CD4-positive, CD25-positive, alpha-beta regulatory T cell (primary cell): Measurements from ENCODE around the gene RASGRF1. TPM values are rescaled to one million over a fixed set of nuclear protein-coding genes. Genes with fewer than 3 reads are reported as not detected.

Source experiments
- ATAC-seq, 2 donors: fragments of 150-1000 bp; cut with Tn5 transposase; one replicate each; pipeline ENCODE4 v1.10.0; 2021; ENCODE audit warnings: low read depth in 2 of 2, moderate number of reproducible peaks in 2 of 2, moderate library complexity in 1 of 2
- DNase-seq, 3 donors: peaks; one replicate each; pipeline versions ENCODE4 v3.0.0 to v3.0.0-alpha.2; 2012 to 2022; ENCODE audit warnings: mixed read lengths in 1 of 3
- H3K27ac ChIP-seq: one replicate; pipeline ENCODE4 v1.7.0; 2013; ENCODE audit warnings: mild to moderate bottlenecking, low read length; ENCODE audit not compliant: insufficient read depth, poor library complexity, severe bottlenecking
- H3K27me3 ChIP-seq: one replicate; pipeline ENCODE4 v1.7.0; 2013; ENCODE audit warnings: low read length; ENCODE audit not compliant: control insufficient read depth, insufficient read depth
- H3K36me3 ChIP-seq: one replicate; pipeline ENCODE4 v1.7.0; 2013; ENCODE audit warnings: mild to moderate bottlenecking, low read length, moderate library complexity; ENCODE audit not compliant: control insufficient read depth, insufficient read depth
- H3K4me1 ChIP-seq: 2 replicates; pipeline ENCODE4 v1.7.0; 2013; ENCODE audit warnings: mild to moderate bottlenecking, low read length; ENCODE audit not compliant: insufficient read depth, control insufficient read depth, poor library complexity, severe bottlenecking
- H3K4me3 ChIP-seq: one replicate; pipeline ENCODE4 v1.7.0; 2013; ENCODE audit warnings: low read depth, mild to moderate bottlenecking, low read length, moderate library complexity
- H3K9me3 ChIP-seq, 2 experiments: 1 replicate in 1 of 2; 2 replicates in 1 of 2; pipeline ENCODE4 v1.7.0; 2013; ENCODE audit warnings: low read length in 2 of 2, mild to moderate bottlenecking in 1 of 2, moderate library complexity in 1 of 2; ENCODE audit not compliant: control insufficient read depth in 2 of 2
- H3K27ac Mint-ChIP-seq, 3 donors: one replicate each; pipeline ENCODE4 v1.8.0; 2020 to 2022; ENCODE audit warnings: mild to moderate bottlenecking in 3 of 3, mixed read lengths in 3 of 3, moderate library complexity in 2 of 3
- H3K27me3 Mint-ChIP-seq: one replicate; pipeline ENCODE4 v1.8.0; 2022; ENCODE audit warnings: mild to moderate bottlenecking, mixed read lengths
- H3K36me3 Mint-ChIP-seq: one replicate; pipeline ENCODE4 v1.8.0; 2020; ENCODE audit warnings: mixed read lengths
- H3K4me1 Mint-ChIP-seq, 4 donors: one replicate each; pipeline ENCODE4 v1.8.0; 2020 to 2022; ENCODE audit warnings: mixed read lengths in 4 of 4, mild to moderate bottlenecking in 1 of 4
- H3K4me3 Mint-ChIP-seq, 4 donors: one replicate each; pipeline ENCODE4 v1.8.0; 2020 to 2022; ENCODE audit warnings: mild to moderate bottlenecking in 4 of 4, mixed read lengths in 4 of 4, moderate library complexity in 3 of 4
- H3K9me3 Mint-ChIP-seq, 7 donors: one replicate each; pipeline ENCODE4 v1.8.0; 2020 to 2022; ENCODE audit warnings: mixed read lengths in 7 of 7, mild to moderate bottlenecking in 3 of 7, moderate library complexity in 2 of 7
- polyA plus RNA-seq, 4 donors: library from polyadenylated mRNA; unstranded; fragments of 300-500 nt; fragmentation: Illumina TruSeq; gene quantifications; one replicate each; pipeline ENCODE4 v1.2.3, GENCODE V29; 2021
- total RNA-seq: library from RNA; stranded (reverse); gene quantifications from one replicate; pipeline ENCODE4 v1.2.3, GENCODE V29; 2022

The RASGRF1 gene
- total and polyA plus RNA-seq, 5 donors from 2014 or later: not detected

DNA sequence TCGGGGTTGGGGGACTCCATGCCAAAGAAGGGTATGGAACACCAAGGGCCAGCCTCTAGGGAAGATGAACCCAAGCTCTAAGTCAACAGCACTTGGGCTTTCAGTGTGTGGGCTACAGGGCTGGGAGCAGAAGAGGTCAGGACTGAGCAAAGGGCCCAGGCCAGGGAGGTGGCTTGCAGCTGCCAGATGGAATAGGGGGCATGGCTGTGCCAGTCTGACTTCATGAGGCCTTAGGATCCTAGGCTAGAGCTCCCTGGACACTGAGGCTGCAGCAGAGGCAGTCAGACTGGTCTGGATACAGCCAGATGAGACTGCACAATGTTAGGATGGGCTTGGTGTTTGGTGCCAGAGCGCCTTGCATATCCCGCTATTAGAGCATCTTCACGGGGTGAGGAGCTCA is 3.8 kb downstream of the RASGRF1 start:
- ATAC-seq: no peak
- Mint-ChIP-seq H3K9me3 (no peaks in the 10 kb centered on the region), H3K4me1 (peaks cover 0 to 5% (median 0%) of the 10 kb centered on the region in 4 donors), H3K36me3 (no peaks in the 10 kb centered on the region), H3K4me3 (no peak overlapping the region), H3K27ac (no peak overlapping the region), H3K27me3 (peaks cover 37% of the 10 kb centered on the region)
- no peaks in the 10 kb centered on the region for H3K36me3 ChIP-seq
- no peak overlapping the region for H3K27ac ChIP-seq
- peaks cover 3% of the 10 kb centered on the region for H3K27me3 ChIP-seq
- H3K4me1 ChIP-seq: peaks cover 7% of the 10 kb centered on the region
- H3K4me3 ChIP-seq: no peak overlapping the region
- no peak for DNase-seq
- no peaks in the 10 kb centered on the region for H3K9me3 ChIP-seq

DNA sequence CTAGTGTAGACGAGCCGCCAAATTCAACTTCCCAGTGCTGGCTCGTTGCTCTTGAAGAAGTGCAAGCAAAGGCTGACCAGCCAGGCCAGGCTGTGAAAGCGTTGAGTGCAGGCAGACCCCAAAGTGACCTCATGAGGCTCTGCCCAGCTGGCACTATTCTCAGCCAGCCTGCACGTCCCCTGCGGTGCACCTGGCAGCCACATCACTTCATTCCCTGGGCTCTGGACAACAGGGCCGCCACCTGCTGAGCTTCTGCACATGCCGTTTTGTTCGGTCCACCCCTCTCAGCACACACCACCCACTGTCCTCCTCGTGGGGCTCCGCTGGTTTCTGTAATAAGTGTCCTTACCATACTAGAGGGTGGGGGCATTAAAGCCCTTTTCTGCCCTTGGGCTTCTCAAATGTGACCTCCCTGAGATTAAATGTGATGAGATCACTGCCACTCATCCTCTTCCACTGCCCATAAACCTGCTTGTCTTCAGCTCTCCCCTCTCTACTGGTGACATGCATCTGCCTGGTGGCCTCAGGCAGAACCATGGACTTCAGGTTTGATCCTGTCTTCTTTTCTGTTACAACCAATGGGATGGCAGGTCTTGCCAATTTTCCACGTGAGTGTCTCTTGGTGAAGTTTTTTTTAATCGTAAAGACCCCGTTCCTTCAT is 6.1 kb downstream of the RASGRF1 start:
- no peaks in the 10 kb centered on the region for H3K9me3 Mint-ChIP-seq
- Histone ChIP-seq H3K27ac (no peak overlapping the region), H3K4me1 (no peaks in the 10 kb centered on the region), H3K27me3 (peaks cover 3% of the 10 kb centered on the region), H3K36me3 (no peaks in the 10 kb centered on the region), H3K9me3 (no peaks in the 10 kb centered on the region), H3K4me3 (no peak overlapping the region)
- no peak overlapping the region for H3K4me3 Mint-ChIP-seq
- ATAC-seq (no peak), DNase-seq (no peak)
- H3K27me3 Mint-ChIP-seq: peaks cover 24% of the 10 kb centered on the region
- H3K4me1 Mint-ChIP-seq: no peaks in the 10 kb centered on the region
- no peak overlapping the region for H3K27ac Mint-ChIP-seq
- no peaks in the 10 kb centered on the region for H3K36me3 Mint-ChIP-seq

DNA sequence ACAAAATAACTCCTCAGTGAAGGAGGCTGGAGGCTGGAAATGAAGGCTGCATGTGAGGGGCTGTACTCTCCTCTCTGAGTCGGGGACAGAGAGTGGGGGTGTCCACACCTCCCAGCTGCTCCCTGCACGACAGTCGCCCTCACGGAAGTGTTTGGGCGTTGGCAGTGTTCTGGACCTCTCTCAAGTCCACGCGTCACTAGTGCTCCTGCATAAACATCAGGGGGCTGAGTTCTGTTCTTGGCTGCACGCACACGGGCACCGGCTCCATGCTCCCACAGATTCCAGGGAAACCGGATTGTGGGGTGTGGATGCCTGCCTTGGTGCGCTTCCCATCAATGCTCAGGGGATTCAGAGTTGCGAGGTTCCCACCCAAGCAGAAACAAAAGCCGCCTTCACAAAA is 7.4 kb downstream of the RASGRF1 start:
- no peaks in the 10 kb centered on the region for H3K9me3 Mint-ChIP-seq
- H3K27ac Mint-ChIP-seq: no peak overlapping the region
- Histone ChIP-seq H3K27me3 (no peaks in the 10 kb centered on the region), H3K27ac (no peak overlapping the region), H3K4me1 (no peaks in the 10 kb centered on the region), H3K36me3 (no peaks in the 10 kb centered on the region), H3K9me3 (no peaks in the 10 kb centered on the region), H3K4me3 (no peak overlapping the region)
- peaks cover 12% of the 10 kb centered on the region for H3K27me3 Mint-ChIP-seq
- H3K4me1 Mint-ChIP-seq: no peaks in the 10 kb centered on the region
- no peak overlapping the region for H3K4me3 Mint-ChIP-seq
- no peak for ATAC-seq
- H3K36me3 Mint-ChIP-seq: no peaks in the 10 kb centered on the region
- no peak for DNase-seq

DNA sequence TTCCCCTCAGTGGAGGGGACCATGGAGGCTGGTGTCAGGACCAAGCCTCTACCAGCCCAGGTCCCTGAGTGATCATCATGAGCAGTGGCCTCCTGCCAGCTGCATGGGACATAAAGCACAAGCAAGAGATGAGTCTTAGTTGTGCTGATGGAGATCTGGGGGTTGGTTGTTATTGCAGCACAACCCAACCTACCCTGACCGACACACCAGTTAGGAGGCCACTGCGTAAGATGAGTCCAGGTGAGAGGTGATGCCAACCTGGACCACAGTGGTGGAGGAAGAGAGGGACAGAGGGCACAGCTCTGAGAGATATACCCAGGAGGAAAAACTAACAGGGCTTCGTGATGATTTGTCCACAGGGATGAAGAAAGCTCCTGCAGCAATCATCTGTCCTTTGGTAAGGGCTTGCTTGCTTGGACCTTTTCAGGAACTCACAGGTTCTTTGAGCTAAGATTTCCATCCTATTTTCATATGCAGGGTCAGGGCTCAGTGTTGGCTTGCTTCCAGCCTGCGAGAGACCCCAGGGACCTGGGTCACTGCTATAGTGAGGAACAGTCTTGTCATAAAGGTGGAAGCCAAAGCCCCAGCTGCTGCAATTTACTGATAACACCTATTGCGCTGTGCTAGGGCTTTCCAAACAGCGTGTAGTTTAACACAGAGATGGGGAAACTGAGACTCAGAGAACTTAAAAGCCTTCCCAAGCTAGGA is 8.1 kb downstream of the RASGRF1 start:
- Mint-ChIP-seq H3K36me3 (no peaks in the 10 kb centered on the region), H3K27ac (no peak overlapping the region), H3K4me1 (no peaks in the 10 kb centered on the region), H3K4me3 (no peak overlapping the region), H3K9me3 (no peaks in the 10 kb centered on the region), H3K27me3 (peaks cover 9% of the 10 kb centered on the region)
- no peaks in the 10 kb centered on the region for H3K4me1 ChIP-seq
- H3K9me3 ChIP-seq: no peaks in the 10 kb centered on the region
- H3K27ac ChIP-seq: no peak overlapping the region
- DNase-seq (no peak), ATAC-seq (no peak)
- no peaks in the 10 kb centered on the region for H3K36me3 ChIP-seq
- no peaks in the 10 kb centered on the region for H3K27me3 ChIP-seq
- H3K4me3 ChIP-seq: no peak overlapping the region

DNA sequence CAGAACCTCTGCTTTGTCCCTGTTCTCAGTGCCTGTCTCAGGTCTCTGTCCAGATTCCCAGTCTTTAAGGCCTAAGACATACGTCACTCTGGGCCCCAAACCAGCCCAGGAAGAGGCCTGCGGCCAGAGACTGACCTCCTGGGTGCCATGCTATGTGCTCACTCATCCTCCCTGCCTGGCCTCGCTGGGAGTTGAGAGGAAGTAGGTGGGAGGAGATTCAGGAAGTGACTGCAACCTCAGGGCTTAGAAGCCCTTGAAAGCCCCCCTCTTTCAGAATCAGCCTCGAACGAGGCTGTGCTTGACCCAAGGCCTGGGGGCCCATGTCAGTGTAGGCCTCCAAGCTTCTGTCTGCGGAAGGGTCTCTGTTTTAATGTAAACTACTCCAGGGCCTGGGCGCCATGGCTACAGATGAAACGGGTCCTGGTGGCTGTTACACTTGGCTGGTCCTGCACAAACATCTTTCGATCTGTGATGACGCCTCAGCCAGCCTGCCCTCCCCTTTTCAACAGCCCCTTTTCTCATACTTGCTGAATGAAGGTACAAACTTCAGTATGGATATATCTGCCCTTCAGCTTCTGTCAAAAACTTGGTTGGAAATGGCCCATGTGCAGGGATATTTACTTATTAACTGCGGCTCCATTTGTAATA is 11.7 kb downstream of the RASGRF1 start:
- H3K36me3 ChIP-seq: no peaks in the 10 kb centered on the region
- DNase-seq (no peak), ATAC-seq (no peak)
- no peak overlapping the region for H3K4me3 Mint-ChIP-seq
- H3K4me1 Mint-ChIP-seq: no peaks in the 10 kb centered on the region
- peaks cover 5% of the 10 kb centered on the region for H3K27me3 Mint-ChIP-seq
- no peaks in the 10 kb centered on the region for H3K27me3 ChIP-seq
- no peak overlapping the region for H3K27ac ChIP-seq
- H3K9me3 ChIP-seq: no peaks in the 10 kb centered on the region
- no peaks in the 10 kb centered on the region for H3K9me3 Mint-ChIP-seq
- no peaks in the 10 kb centered on the region for H3K36me3 Mint-ChIP-seq
- H3K4me1 ChIP-seq: no peaks in the 10 kb centered on the region
- no peak overlapping the region for H3K4me3 ChIP-seq
- no peak overlapping the region for H3K27ac Mint-ChIP-seq

DNA sequence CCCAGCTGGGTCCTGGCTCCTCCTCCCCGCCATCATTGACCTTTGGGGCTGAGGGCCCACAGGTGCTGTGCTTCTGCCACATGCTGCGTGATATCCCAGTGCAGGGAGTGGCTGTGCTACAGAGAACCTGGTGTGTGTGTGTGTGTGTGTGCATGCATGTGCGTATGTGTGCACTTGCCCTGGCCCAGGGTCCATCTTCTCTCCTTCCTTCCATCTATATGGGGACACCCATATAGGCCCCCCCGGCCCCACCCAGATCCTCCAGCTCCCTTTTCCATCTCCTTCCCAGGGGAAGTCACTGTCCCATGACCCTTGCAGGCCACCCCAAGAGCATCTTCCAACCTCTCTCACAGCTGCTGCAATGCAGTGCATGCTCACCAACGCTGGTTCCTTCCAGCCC is 12.6 kb downstream of the RASGRF1 start:
- no peaks in the 10 kb centered on the region for H3K27me3 ChIP-seq
- H3K27ac Mint-ChIP-seq: no peak overlapping the region
- no peak for DNase-seq

DNA sequence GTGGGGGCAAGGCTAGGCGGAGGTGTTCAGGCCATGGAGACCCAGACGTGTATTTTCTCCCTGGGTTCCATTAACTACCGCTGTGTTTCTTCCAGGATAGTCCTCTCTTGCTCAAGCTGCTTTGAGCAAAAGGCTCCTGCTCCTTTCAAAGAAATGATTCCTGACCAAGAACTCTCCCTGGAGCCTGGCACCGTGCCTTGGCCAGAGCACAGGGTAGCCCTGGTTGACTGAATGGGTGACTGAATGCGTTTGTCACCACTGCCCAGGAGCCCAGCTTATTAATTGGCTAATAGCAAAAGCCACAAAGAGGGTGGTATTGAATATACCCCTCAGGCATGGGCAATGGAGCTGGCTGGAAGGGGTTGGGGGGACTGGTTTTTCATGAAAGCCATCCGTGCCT is 13.9 kb downstream of the RASGRF1 start:
- Mint-ChIP-seq H3K9me3 (peaks cover 0 to 1% (median 0%) of the 10 kb centered on the region in 7 donors), H3K27me3 (no peaks in the 10 kb centered on the region), H3K36me3 (no peaks in the 10 kb centered on the region), H3K4me3 (no peak overlapping the region), H3K4me1 (peaks cover 0 to 2% (median 0%) of the 10 kb centered on the region in 4 donors), H3K27ac (no peak overlapping the region)
- no peaks in the 10 kb centered on the region for H3K9me3 ChIP-seq
- H3K36me3 ChIP-seq: no peaks in the 10 kb centered on the region
- H3K27me3 ChIP-seq: no peaks in the 10 kb centered on the region
- DNase-seq: no peak
- no peak for ATAC-seq
- no peak overlapping the region for H3K4me3 ChIP-seq
- H3K4me1 ChIP-seq: no peaks in the 10 kb centered on the region
- H3K27ac ChIP-seq: no peak overlapping the region

More for the DNA sequence above, 12.6 kb downstream of the RASGRF1 start:
- H3K4me3 ChIP-seq: no peak overlapping the region
- no peaks in the 10 kb centered on the region for H3K36me3 ChIP-seq
- H3K9me3 Mint-ChIP-seq: no peaks in the 10 kb centered on the region
- H3K4me1 Mint-ChIP-seq: no peaks in the 10 kb centered on the region
- no peak overlapping the region for H3K27ac ChIP-seq
- no peaks in the 10 kb centered on the region for H3K9me3 ChIP-seq
- no peak for ATAC-seq
- no peaks in the 10 kb centered on the region for H3K27me3 Mint-ChIP-seq
- H3K4me3 Mint-ChIP-seq: no peak overlapping the region
- no peaks in the 10 kb centered on the region for H3K36me3 Mint-ChIP-seq
- no peaks in the 10 kb centered on the region for H3K4me1 ChIP-seq
